SK-N-SH (cell line): ENCODE results near the gene CFAP20. TPM values are rescaled to one million over a fixed set of nuclear protein-coding genes. Genes with fewer than 3 reads are reported as not detected.
A peak's percentile ranks its signal among the peaks of the same experiment; 100 is the strongest.

Experiments used
- CTCF ChIA-PET: fragments of 300-600, 350-600 bp; formaldehyde crosslinking; extraction: SDS; loops from one replicate; lab custom pipeline; 2021; lab: Yijun Ruan, JAX
- POLR2A ChIA-PET: fragments of 350-600 bp; sonication (Branson Sonifier 250); formaldehyde crosslinking; extraction: SDS; loops from one replicate; lab custom pipeline; 2020; ENCODE audit warnings: antibody characterized with exemption, inconsistent platforms; lab: Yijun Ruan, JAX
- DNase-seq: peaks from one replicate; pipeline ENCODE4 v3.0.0; 2012
- H2AFZ ChIP-seq: fragments of 200-600 bp; sonication (generic); 2 replicates; pipeline ENCODE4 v1.8.1; 2016; ENCODE audit warnings: antibody characterized with exemption, mild to moderate bottlenecking, low read depth
- H3F3A ChIP-seq: fragments of 200-600 bp; sonication (generic); replicated peaks from 2 replicates; pipeline ENCODE3; 2016; ENCODE audit warnings: antibody characterized with exemption, mild to moderate bottlenecking; ENCODE audit not compliant: insufficient read depth
- H3K27ac ChIP-seq, 2 experiments: fragments of 200-500 bp in 1 of 2; fragments of 200-600 bp in 1 of 2; sonication (Bioruptor generic) in 1 of 2; sonication (generic), shearing (Covaris generic) in 1 of 2; 2 replicates each; pipeline versions ENCODE4 v1.5.1 to v1.6.1; 2014 to 2016; ENCODE audit warnings: low read depth in 2 of 2, inconsistent platforms in 1 of 2, low read length in 1 of 2, mild to moderate bottlenecking in 1 of 2, mixed read lengths in 1 of 2
- H3K27me3 ChIP-seq: fragments of 200-600 bp; sonication (generic), shearing (Covaris generic); 2 replicates; pipeline ENCODE4 v1.6.1; 2016; ENCODE audit warnings: mixed run types; ENCODE audit not compliant: insufficient read depth
- H3K36me3 ChIP-seq, 2 experiments: fragments of 200-500 bp in 1 of 2; fragments of 200-600 bp in 1 of 2; sonication (Bioruptor generic) in 1 of 2; sonication (generic) in 1 of 2; replicated peaks in 1 of 2; 2 replicates each; pipeline versions ENCODE3 to v1.5.1; 2014 to 2016; ENCODE audit warnings: low read length in 1 of 2, mild to moderate bottlenecking in 1 of 2; ENCODE audit not compliant: insufficient read depth in 2 of 2, control insufficient read depth in 1 of 2
- H3K4me1 ChIP-seq, 2 experiments: fragments of 200-500 bp in 1 of 2; fragments of 200-600 bp in 1 of 2; sonication (Bioruptor generic) in 1 of 2; sonication (generic), shearing (Covaris generic) in 1 of 2; 2 replicates each; pipeline versions ENCODE4 v1.5.1 to v1.6.1; 2014 to 2016; ENCODE audit warnings: low read depth in 1 of 2, low read length in 1 of 2, mixed run types in 1 of 2; ENCODE audit not compliant: insufficient read depth in 2 of 2, control insufficient read depth in 1 of 2
- H3K4me2 ChIP-seq: fragments of 200-600 bp; sonication (generic), shearing (Covaris generic); 2 replicates; pipeline ENCODE4 v1.6.1; 2017; ENCODE audit warnings: mixed run types
- H3K4me3 ChIP-seq, 2 experiments: fragments of 200-500 bp in 1 of 2; fragments of 200-600 bp in 1 of 2; sonication (Bioruptor generic) in 1 of 2; sonication (generic), shearing (Covaris generic) in 1 of 2; 2 replicates each; pipeline versions ENCODE4 v1.5.1 to v1.8.1; 2014 to 2016; ENCODE audit warnings: low read depth in 2 of 2, inconsistent platforms in 1 of 2, low read length in 1 of 2, mild to moderate bottlenecking in 1 of 2, mixed read lengths in 1 of 2, moderate library complexity in 1 of 2
- H3K79me2 ChIP-seq: fragments of 200-600 bp; sonication (generic); 2 replicates; pipeline ENCODE4 v1.8.1; 2017; ENCODE audit warnings: mild to moderate bottlenecking; ENCODE audit not compliant: insufficient read depth
- H3K9ac ChIP-seq: fragments of 200-600 bp; sonication (generic); 2 replicates; pipeline ENCODE4 v1.6.1; 2017; ENCODE audit warnings: mixed run types
- H3K9me2 ChIP-seq: fragments of 200-600 bp; sonication (generic); 2 replicates; pipeline ENCODE4 v1.6.1; 2017; ENCODE audit warnings: mixed run types
- H3K9me3 ChIP-seq: fragments of 200-600 bp; sonication (generic); 2 replicates; pipeline ENCODE4 v1.6.1; 2017; ENCODE audit warnings: mixed run types, mild to moderate bottlenecking, moderate library complexity
- H4K20me1 ChIP-seq: fragments of 200-600 bp; sonication (generic); 2 replicates; pipeline ENCODE4 v1.6.1; 2017; ENCODE audit warnings: mild to moderate bottlenecking, mixed run types; ENCODE audit not compliant: insufficient read depth
- EP300 ChIP-seq, 2 experiments: IDR thresholded peaks; 2 replicates each; pipeline versions ENCODE4 v1.4.0 to v1.6.1; 2012; ENCODE audit warnings: borderline replicate concordance in 1 of 2, low read depth in 1 of 2, low read length in 1 of 2
- GABPA ChIP-seq: IDR thresholded peaks from 2 replicates; pipeline ENCODE4 v1.4.0; 2012; ENCODE audit warnings: low read depth, mild to moderate bottlenecking
- MXI1 ChIP-seq: IDR thresholded peaks from 2 replicates; pipeline ENCODE4 v1.6.1; 2012; ENCODE audit warnings: mild to moderate bottlenecking, low read depth, low read length, improper control_type of control experiment
- RCOR1 ChIP-seq: fragments of 150-350 bp; IDR thresholded peaks from 2 replicates; pipeline ENCODE4 v1.6.1; 2017; ENCODE audit warnings: antibody characterized with exemption, low read length
- SMC3 ChIP-seq: IDR thresholded peaks from 2 replicates; pipeline ENCODE4 v1.6.1; 2012; ENCODE audit warnings: low read depth, low read length, improper control_type of control experiment
- TAF1 ChIP-seq: IDR thresholded peaks from 2 replicates; pipeline ENCODE4 v1.6.1; 2012; ENCODE audit warnings: low read depth, mild to moderate bottlenecking, low read length, moderate library complexity, borderline replicate concordance
- TEAD4 ChIP-seq: IDR thresholded peaks from 2 replicates; pipeline ENCODE4 v1.4.0; 2012; ENCODE audit warnings: mild to moderate bottlenecking, borderline replicate concordance; ENCODE audit not compliant: insufficient read depth
- WGBS: methylation state at CpG from one replicate; pipeline ENCODE4 v1.1.6; 2017; ENCODE audit warnings: low lambda C conversion rate; 5-methylcytosine and 5-hydroxymethylcytosine counted together
- polyA plus RNA-seq, 3 experiments: library from polyadenylated mRNA; depleted of rRNA; stranded (reverse); fragments of >200 nt; gene quantifications; 2 replicates each; pipeline ENCODE4 v1.2.3, GENCODE V29; 2012
- TF ChIP-seq, protein P1 (sequence below): IDR thresholded peaks from 2 replicates; pipeline ENCODE4 v1.4.0; 2012; ENCODE audit warnings: low read depth, borderline replicate concordance
- TF ChIP-seq, protein P2 (sequence below): fragments of 200-600 bp; sonication (generic); IDR thresholded peaks from 2 replicates; pipeline ENCODE4 v1.6.1; 2017; ENCODE audit warnings: antibody characterized with exemption, mild to moderate bottlenecking, moderate library complexity

The CFAP20 gene
- polyA plus RNA-seq, 1 of the 3 experiments (the other 2 are of a cell fraction) = 61.6 TPM

- peaks cover 19 to 64% of the 10 kb centered on the region in 2 experiments; a peak in 3 of 4 replicates for H3K4me1 ChIP-seq
- no peaks in the 10 kb centered on the region for H3K9me2 ChIP-seq
- peaks cover 43% of the 10 kb centered on the region for H3K79me2 ChIP-seq
- no peak overlapping the region for H3K4me2 ChIP-seq
- no peak overlapping the region for H3K9ac ChIP-seq
- no peaks in the 10 kb centered on the region for H3K9me3 ChIP-seq
- peaks cover 30 to 38% of the 10 kb centered on the region in 2 experiments for H3K36me3 ChIP-seq
- peaks cover 44% of the 10 kb centered on the region for H4K20me1 ChIP-seq
- DNase-seq = no peak
- no peaks in the 10 kb centered on the region for H3K27me3 ChIP-seq
- ChIA-PET CTCF (interaction anchor here (1.1 to 4.6 kb wide), 7 partner anchors 11 to 95 kb away, joined by 3 to 23 read pairs (median 12); partner anchors contain the start of gene MMP15), POLR2A (interaction anchor here (0.6 to 1.9 kb wide), 2 partner anchors 13 to 83 kb away, joined by 3 to 6 read pairs; partner anchors contain the start of gene CFAP20)
- no peak overlapping the region for H3K4me3 ChIP-seq
- 80% methylated on average over 6 of the region's 6 CpGs for WGBS
- no peak overlapping the region for H2AFZ ChIP-seq
- H3F3A ChIP-seq = no peaks in the 10 kb centered on the region
- TF ChIP-seq EP300 (IDR thresholded peaks at IDR 0.05; ENCODE audit: borderline replicate concordance in 1 of 2, low read depth in 1 of 2, low read length in 1 of 2) = no peak
- no peak for TF ChIP-seq TAF1
- TF ChIP-seq TEAD4 = no peak
- TF ChIP-seq RCOR1 = no peak
- TF ChIP-seq SMC3 = no peak
- TF ChIP-seq MXI1 = no peak
- TF ChIP-seq GABPA = no peak
- TF ChIP-seq, protein P1, sequence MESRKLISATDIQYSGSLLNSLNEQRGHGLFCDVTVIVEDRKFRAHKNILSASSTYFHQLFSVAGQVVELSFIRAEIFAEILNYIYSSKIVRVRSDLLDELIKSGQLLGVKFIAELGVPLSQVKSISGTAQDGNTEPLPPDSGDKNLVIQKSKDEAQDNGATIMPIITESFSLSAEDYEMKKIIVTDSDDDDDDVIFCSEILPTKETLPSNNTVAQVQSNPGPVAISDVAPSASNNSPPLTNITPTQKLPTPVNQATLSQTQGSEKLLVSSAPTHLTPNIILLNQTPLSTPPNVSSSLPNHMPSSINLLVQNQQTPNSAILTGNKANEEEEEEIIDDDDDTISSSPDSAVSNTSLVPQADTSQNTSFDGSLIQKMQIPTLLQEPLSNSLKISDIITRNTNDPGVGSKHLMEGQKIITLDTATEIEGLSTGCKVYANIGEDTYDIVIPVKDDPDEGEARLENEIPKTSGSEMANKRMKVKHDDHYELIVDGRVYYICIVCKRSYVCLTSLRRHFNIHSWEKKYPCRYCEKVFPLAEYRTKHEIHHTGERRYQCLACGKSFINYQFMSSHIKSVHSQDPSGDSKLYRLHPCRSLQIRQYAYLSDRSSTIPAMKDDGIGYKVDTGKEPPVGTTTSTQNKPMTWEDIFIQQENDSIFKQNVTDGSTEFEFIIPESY = no peak
- TF ChIP-seq, protein P2, sequence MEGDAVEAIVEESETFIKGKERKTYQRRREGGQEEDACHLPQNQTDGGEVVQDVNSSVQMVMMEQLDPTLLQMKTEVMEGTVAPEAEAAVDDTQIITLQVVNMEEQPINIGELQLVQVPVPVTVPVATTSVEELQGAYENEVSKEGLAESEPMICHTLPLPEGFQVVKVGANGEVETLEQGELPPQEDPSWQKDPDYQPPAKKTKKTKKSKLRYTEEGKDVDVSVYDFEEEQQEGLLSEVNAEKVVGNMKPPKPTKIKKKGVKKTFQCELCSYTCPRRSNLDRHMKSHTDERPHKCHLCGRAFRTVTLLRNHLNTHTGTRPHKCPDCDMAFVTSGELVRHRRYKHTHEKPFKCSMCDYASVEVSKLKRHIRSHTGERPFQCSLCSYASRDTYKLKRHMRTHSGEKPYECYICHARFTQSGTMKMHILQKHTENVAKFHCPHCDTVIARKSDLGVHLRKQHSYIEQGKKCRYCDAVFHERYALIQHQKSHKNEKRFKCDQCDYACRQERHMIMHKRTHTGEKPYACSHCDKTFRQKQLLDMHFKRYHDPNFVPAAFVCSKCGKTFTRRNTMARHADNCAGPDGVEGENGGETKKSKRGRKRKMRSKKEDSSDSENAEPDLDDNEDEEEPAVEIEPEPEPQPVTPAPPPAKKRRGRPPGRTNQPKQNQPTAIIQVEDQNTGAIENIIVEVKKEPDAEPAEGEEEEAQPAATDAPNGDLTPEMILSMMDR = no peak
- H3K27ac ChIP-seq = peak overlapping the region in 1 of 2 experiments; percentile 97; a peak in 3 of 4 replicates
Measured at GRCh38 chr16:58116081-58116480, 13.1 kb downstream of the CFAP20 start.
